PC-3 (cell line): ENCODE results near the gene OSBPL9.

ENCODE experiments used
- EZH2 ChIP-seq: fragments of 300-600 bp; sonication (generic); IDR thresholded peaks from one replicate; pipeline ENCODE4 v1.6.1; 2017; ENCODE audit warnings: antibody characterized with exemption, mild to moderate bottlenecking, low read length; ENCODE audit not compliant: unreplicated experiment
- TF ChIP-seq, protein P1 (sequence below): fragments of 300-600 bp; sonication (generic); conservative IDR thresholded peaks from 2 replicates; pipeline ENCODE4 v1.5.1; 2017; ENCODE audit warnings: antibody characterized with exemption, low read depth, mild to moderate bottlenecking, low read length

DNA sequence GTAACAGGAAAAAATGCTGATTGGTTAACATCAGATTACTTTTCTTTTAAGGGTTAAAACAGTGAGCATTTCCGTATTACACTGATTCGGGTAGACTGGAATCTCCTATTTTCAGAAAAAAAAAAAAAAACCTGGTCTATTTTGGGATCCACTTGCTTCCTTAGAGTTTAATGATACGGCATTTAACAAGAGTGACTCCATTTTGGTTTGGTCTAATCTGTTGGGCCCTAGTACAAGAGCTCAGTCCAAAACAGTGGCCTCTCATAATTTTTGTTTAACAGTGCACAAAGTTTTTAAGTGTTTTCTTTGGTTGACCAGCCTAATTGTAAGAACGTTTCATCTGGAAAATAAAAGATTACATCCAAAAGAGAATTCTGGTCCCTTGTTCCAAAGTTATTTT is 141.4 kb downstream of the OSBPL9 start:
- TF ChIP-seq, protein P1, sequence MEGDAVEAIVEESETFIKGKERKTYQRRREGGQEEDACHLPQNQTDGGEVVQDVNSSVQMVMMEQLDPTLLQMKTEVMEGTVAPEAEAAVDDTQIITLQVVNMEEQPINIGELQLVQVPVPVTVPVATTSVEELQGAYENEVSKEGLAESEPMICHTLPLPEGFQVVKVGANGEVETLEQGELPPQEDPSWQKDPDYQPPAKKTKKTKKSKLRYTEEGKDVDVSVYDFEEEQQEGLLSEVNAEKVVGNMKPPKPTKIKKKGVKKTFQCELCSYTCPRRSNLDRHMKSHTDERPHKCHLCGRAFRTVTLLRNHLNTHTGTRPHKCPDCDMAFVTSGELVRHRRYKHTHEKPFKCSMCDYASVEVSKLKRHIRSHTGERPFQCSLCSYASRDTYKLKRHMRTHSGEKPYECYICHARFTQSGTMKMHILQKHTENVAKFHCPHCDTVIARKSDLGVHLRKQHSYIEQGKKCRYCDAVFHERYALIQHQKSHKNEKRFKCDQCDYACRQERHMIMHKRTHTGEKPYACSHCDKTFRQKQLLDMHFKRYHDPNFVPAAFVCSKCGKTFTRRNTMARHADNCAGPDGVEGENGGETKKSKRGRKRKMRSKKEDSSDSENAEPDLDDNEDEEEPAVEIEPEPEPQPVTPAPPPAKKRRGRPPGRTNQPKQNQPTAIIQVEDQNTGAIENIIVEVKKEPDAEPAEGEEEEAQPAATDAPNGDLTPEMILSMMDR = no peak
- TF ChIP-seq EZH2 = no peak
